ENCODE results near the gene CBFA2T2. TPM values are rescaled to one million over a fixed set of nuclear protein-coding genes. Genes with fewer than 3 reads are reported as not detected.
A peak's percentile ranks its signal among the peaks of the same experiment; 100 is the strongest.

Gene CBFA2T2
- total RNA-seq, 1 donor from 2014 or later, result 52.3 TPM

- TF ChIP-seq, protein P1, sequence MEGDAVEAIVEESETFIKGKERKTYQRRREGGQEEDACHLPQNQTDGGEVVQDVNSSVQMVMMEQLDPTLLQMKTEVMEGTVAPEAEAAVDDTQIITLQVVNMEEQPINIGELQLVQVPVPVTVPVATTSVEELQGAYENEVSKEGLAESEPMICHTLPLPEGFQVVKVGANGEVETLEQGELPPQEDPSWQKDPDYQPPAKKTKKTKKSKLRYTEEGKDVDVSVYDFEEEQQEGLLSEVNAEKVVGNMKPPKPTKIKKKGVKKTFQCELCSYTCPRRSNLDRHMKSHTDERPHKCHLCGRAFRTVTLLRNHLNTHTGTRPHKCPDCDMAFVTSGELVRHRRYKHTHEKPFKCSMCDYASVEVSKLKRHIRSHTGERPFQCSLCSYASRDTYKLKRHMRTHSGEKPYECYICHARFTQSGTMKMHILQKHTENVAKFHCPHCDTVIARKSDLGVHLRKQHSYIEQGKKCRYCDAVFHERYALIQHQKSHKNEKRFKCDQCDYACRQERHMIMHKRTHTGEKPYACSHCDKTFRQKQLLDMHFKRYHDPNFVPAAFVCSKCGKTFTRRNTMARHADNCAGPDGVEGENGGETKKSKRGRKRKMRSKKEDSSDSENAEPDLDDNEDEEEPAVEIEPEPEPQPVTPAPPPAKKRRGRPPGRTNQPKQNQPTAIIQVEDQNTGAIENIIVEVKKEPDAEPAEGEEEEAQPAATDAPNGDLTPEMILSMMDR (conservative IDR thresholded peaks at IDR 0.05), result no peak
- Mint-ChIP-seq H3K4me1 (ENCODE audit: unreplicated experiment) (peaks cover 53% of the 10 kb centered on the region), H3K4me3 (peak overlapping the region; percentile 77), H3K27ac (peak overlapping the region; percentile 99), H3K9me3 (no peaks in the 10 kb centered on the region), H3K27me3 (no peaks in the 10 kb centered on the region), H3K36me3 (peaks cover 12% of the 10 kb centered on the region)
- peak; percentile 84 for DNase-seq (ENCODE audit: extremely low spot score, unreplicated experiment)
Observed at GRCh38 chr20:33653900-33654596, 164.2 kb downstream of the CBFA2T2 start.

GRCh38 chr20:33654680-33655161, 164.8 kb downstream of the CBFA2T2 start:
- H3K9me3 Mint-ChIP-seq, result no peaks in the 10 kb centered on the region
- no peaks in the 10 kb centered on the region for H3K27me3 Mint-ChIP-seq
- peaks cover 46% of the 10 kb centered on the region for H3K4me1 Mint-ChIP-seq (ENCODE audit: unreplicated experiment)
- DNase-seq (ENCODE audit: extremely low spot score, unreplicated experiment), result no peak
- H3K36me3 Mint-ChIP-seq, result peaks cover 11% of the 10 kb centered on the region
- TF ChIP-seq, protein P1 (conservative IDR thresholded peaks at IDR 0.05), result no peak
- peak overlapping the region; percentile 77 for H3K4me3 Mint-ChIP-seq
- peak overlapping the region; percentile 99 for H3K27ac Mint-ChIP-seq

- no peaks in the 10 kb centered on the region for H3K9me3 Mint-ChIP-seq
- peaks cover 42% of the 10 kb centered on the region for H3K4me1 Mint-ChIP-seq (ENCODE audit: unreplicated experiment)
- H3K36me3 Mint-ChIP-seq, result peaks cover 10% of the 10 kb centered on the region
- peak overlapping the region; percentile 99 for H3K27ac Mint-ChIP-seq
- peak overlapping the region; percentile 77 for H3K4me3 Mint-ChIP-seq
- DNase-seq (ENCODE audit: extremely low spot score, unreplicated experiment), result no peak
- TF ChIP-seq, protein P1 (conservative IDR thresholded peaks at IDR 0.05), result no peak
- no peaks in the 10 kb centered on the region for H3K27me3 Mint-ChIP-seq
Observed at GRCh38 chr20:33655164-33655563, 165.3 kb downstream of the CBFA2T2 start.

DNA sequence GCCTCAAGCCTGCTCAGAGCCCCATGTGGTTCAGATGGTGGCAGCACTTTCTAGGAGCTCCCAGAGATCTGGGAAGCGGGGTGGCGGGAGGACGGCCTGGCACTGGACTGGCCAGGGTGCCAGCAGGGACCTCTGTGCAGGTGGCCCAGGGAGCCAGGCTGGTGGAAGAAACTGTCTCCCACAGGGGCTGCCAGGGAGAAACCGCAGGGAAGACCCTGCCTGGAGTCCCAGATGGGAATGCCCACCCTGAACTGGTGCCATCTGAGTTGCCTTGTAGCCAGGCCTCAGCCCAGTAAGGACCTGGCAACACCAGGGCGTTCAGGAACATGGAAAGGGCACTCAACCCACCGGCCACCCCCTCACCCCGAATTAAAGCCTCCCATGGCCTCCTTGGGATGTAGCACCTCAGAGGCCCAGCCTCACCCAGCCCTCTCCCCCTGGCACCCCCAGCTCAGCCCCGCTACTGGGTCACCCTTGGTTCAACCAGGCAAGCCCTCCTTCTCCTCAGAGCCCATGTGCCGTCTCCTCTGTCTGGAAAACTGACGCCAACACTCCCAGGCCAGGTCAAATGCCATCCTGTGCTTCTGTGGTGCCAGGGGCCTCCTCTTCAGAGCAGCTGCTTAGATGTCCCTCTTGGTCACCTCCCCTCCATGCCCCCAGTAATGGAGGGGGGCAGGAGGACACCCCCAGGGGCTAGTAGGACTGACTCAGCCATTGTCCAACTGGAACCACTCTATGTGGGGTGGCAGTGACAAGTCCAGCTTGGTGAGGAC, 166.3 kb downstream of the CBFA2T2 start:
- DNase-seq (ENCODE audit: extremely low spot score, unreplicated experiment), result no peak
- Mint-ChIP-seq H3K27me3 (no peaks in the 10 kb centered on the region), H3K4me3 (no peak overlapping the region), H3K4me1 (ENCODE audit: unreplicated experiment) (peaks cover 32% of the 10 kb centered on the region), H3K27ac (peak overlapping the region; percentile 99), H3K36me3 (peaks cover 1% of the 10 kb centered on the region), H3K9me3 (no peaks in the 10 kb centered on the region)
- TF ChIP-seq, protein P1 (conservative IDR thresholded peaks at IDR 0.05), result no peak

DNA sequence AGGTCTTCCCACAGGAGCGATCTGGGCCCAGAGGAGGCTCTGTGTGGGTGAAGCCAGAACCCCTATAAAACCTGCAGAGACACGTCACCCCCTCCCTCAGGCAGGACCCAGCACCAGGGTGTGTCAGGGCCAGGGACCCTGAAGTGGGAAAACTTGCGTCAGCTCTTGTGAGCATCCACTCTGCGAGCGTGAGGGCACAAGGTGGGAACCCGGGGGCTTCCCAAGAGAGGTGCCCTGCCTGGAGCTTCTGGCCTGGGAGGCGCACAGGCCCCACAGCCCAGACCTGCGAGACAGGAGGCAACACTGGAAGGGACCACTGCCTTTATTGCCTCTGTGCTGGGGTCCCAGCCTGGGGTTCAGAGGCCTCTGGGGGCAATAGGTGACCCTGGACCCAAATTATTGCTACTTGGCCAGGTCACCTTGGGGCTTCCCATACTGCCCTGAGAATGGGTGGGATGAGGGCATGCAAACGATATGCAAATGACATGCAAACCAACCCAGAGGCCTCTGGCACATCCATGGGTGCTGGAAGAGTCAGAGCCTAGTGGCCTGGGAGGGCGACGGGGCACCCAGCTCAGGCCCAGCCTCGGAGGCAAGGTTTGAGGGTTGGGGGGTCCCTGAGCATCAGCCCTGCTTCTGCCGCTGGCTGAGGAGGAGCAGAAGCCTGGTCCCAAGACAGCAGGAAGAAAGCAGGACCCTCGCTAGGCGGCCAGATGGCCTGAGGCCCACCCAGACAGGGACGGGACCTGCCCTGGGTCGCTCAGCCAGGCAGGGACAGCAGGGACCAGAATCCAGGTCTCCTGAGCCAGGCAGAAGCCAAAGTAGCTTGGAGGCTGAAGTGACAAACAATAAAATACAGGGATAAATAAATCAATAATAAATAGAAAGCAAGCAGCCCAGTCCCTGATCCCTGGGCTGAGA, 167.1 kb downstream of the CBFA2T2 start:
- TF ChIP-seq, protein P1 (conservative IDR thresholded peaks at IDR 0.05), result no peak
- H3K27me3 Mint-ChIP-seq, result no peaks in the 10 kb centered on the region
- H3K4me3 Mint-ChIP-seq, result no peak overlapping the region
- H3K36me3 Mint-ChIP-seq, result no peaks in the 10 kb centered on the region
- H3K27ac Mint-ChIP-seq, result peak overlapping the region; percentile 99
- no peak for DNase-seq (ENCODE audit: extremely low spot score, unreplicated experiment)
- H3K9me3 Mint-ChIP-seq, result no peaks in the 10 kb centered on the region
- H3K4me1 Mint-ChIP-seq (ENCODE audit: unreplicated experiment), result peaks cover 27% of the 10 kb centered on the region
